Measurements from ENCODE around the gene TFR2.

- TF ChIP-seq POLR2AphosphoS5 (IDR thresholded peaks at IDR 0.05; ENCODE audit: insufficient read depth, low read depth, low read length) (no peak), JUN (IDR thresholded peaks at IDR 0.05; ENCODE audit: borderline replicate concordance, insufficient read depth, insufficient read length, low read depth) (no peak), EZH2 (IDR thresholded peaks at IDR 0.05; ENCODE audit: borderline replicate concordance, low read depth, low read length, severe bottlenecking) (no peak), FOS (IDR thresholded peaks at IDR 0.05; ENCODE audit: borderline replicate concordance, insufficient read depth, low read length) (no peak), CTCF (IDR thresholded peaks at IDR 0.05; ENCODE audit: extremely low read depth in 1 of 2, insufficient read depth in 1 of 2, low read depth in 1 of 2, low read length in 2 of 2) (no peak), POLR2A (IDR thresholded peaks at IDR 0.05; ENCODE audit: low read depth, low read length) (no peak), MYC (IDR thresholded peaks at IDR 0.05; ENCODE audit: low read depth, low read length) (no peak)
Observed at GRCh38 chr7:100623951-100624824, 17.2 kb downstream of the TFR2 start.
